GM12878 (cell line): Measurements from ENCODE around the gene PHC1.

ENCODE experiments used
- EZH2 ChIP-seq: IDR thresholded peaks from 2 replicates; pipeline ENCODE4 v1.6.1; 2012; ENCODE audit warnings: low read depth, mild to moderate bottlenecking, control low read depth, inconsistent platforms, low read length, borderline replicate concordance; ENCODE audit not compliant: control insufficient read depth
- FOXM1 ChIP-seq: IDR thresholded peaks from 2 replicates; pipeline ENCODE4 v1.6.1; 2012; ENCODE audit warnings: low read depth, mild to moderate bottlenecking, inconsistent platforms, low read length, moderate library complexity
- JUNB ChIP-seq: IDR thresholded peaks from 2 replicates; pipeline ENCODE4 v1.6.1; 2016; ENCODE audit warnings: antibody characterized with exemption, mild to moderate bottlenecking
- KDM1A ChIP-seq: fragments of 200-600 bp; sonication (generic); IDR thresholded peaks from 2 replicates; pipeline ENCODE4 v1.6.1; 2016; ENCODE audit warnings: borderline replicate concordance
- POLR2A ChIP-seq: IDR thresholded peaks from 2 replicates; pipeline ENCODE4 v1.6.1; 2011; ENCODE audit warnings: low read depth, mild to moderate bottlenecking, low read length
- REST ChIP-seq: IDR thresholded peaks from 2 replicates; pipeline ENCODE4 v1.6.1; 2012; ENCODE audit warnings: mild to moderate bottlenecking, low read depth, low read length
- TF ChIP-seq, protein P1 (sequence below): IDR thresholded peaks from 2 replicates; pipeline ENCODE4 v1.6.1; 2012; ENCODE audit warnings: low read depth, low read length, improper control_type of control experiment
- TF ChIP-seq, protein P2 (sequence below): IDR thresholded peaks from 2 replicates; pipeline ENCODE4 v1.6.1; 2012; ENCODE audit warnings: low read depth, low read length, improper control_type of control experiment

- TF ChIP-seq KDM1A (no peak), POLR2A (no peak), FOXM1 (no peak), EZH2 (no peak), REST (no peak), JUNB (no peak)
- TF ChIP-seq, protein P1, sequence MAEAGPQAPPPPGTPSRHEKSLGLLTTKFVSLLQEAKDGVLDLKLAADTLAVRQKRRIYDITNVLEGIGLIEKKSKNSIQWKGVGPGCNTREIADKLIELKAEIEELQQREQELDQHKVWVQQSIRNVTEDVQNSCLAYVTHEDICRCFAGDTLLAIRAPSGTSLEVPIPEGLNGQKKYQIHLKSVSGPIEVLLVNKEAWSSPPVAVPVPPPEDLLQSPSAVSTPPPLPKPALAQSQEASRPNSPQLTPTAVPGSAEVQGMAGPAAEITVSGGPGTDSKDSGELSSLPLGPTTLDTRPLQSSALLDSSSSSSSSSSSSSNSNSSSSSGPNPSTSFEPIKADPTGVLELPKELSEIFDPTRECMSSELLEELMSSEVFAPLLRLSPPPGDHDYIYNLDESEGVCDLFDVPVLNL = no peak
- TF ChIP-seq, protein P2, sequence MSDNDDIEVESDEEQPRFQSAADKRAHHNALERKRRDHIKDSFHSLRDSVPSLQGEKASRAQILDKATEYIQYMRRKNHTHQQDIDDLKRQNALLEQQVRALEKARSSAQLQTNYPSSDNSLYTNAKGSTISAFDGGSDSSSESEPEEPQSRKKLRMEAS = no peak
Observed at GRCh38 chr12:8980137-8980536, 65.8 kb downstream of the PHC1 start.
